ENCODE measurements around the gene KCTD19.

The KCTD19 gene

GRCh38 chr16:67283826-67284555 is 42.5 kb downstream of the KCTD19 start:
- no peak for DNase-seq (ENCODE audit: low read depth, low spot score)

DNA sequence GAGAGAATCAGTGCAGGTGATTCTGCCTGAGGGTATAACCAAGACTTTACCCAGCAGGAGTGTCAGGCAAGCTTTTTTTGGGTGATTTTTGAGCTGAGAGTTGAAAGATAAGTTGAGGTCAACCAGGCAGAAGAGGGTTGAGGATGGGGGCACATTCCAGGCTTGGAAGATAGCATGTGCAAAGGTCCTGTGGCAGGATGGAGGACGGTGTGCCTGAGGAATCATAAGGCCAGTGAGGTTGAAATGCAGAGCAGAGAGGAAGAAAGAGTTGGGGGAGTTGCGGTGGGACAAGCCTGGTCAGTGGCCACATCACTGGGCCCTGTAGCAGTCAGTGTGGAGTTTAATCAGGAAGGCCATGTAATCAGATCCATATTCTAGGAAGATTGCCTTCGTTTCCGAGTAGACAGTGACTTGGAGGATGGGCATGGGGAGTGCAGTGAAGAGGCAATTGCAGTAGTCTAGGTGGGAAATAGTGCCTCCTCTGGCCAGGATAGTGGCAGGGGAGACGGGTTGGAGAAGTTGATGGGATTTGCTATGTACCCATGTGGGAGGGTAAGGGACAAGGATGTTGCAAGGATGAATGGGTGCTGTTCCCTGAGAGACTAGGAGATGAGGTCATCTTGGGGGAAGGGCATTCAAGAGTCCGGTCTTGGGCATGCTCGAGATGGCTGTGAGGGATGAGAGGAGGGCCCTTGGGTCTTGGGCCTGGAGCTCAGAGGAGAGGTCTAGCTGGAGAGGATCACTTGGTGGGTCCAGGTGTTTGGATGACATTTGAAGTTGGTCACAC is 43.3 kb downstream of the KCTD19 start:
- no peak for DNase-seq (ENCODE audit: low read depth, low spot score)

DNA sequence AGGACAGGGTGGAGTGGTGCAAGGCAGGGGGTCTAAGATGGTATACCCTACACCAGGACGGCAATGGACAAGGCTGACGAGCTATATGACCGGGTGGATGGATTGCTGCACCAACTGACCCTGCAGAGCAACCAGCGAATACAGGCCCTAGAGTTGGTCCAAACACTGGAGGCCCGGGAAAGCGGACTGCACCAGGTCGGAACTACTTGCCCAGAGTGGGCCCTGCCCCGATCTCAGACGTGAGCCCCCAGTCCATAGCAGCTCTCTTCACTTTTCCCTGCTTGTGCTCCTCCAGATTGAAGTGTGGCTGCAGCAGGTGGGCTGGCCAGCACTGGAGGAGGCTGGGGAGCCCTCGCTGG is 44.1 kb downstream of the KCTD19 start:
- DNase-seq (ENCODE audit: low read depth, low spot score): no peak

DNA sequence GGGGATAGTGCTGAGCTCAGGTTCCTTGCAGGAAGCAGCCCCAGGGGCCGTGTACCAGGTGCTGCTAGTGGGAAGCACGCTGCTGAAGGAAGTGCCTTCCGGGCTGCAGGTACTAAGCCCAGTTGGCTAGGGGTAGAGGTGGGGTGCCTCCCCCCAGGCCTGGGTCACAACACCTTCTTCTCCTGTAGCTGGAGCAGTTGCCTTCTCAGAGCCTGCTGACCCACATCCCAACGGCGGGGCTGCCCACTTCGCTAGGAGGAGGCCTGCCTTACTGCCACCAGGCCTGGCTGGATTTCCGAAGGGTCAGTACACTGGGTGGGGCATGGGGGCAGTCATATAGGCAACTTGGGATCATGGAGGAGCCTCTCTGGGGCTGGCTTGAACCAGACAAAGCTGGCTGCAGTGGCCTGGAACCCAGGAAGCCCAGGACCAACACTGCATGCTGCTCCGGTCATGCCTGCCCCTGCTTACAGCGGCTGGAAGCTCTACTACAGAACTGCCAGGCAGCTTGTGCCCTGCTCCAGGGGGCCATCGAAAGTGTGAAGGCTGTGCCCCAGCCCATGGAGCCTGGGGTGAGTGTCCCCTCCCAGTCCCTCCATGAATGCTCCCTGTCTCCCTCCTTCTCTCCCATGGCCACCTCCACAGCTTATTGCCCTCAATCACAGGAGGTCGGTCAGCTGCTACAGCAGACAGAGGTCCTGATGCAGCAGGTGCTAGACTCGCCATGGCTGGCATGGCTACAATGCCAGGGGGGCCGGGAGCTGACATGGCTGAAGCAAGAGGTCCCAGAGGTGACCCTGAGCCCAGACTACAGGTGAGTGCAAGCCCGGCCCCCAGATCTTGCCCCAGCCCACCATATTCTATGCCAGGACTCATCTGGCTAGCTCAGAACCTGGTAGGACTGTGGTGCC is 44.8 kb downstream of the KCTD19 start:
- DNase-seq (ENCODE audit: low read depth, low spot score): no peak

GRCh38 chr16:67280090-67281015 is 46.2 kb downstream of the KCTD19 start:
- no peak for DNase-seq (ENCODE audit: low read depth, low spot score)

- DNase-seq (ENCODE audit: low read depth, low spot score): no peak
These were observed 47.0 kb downstream of the KCTD19 start, which contains the start of gene PLEKHG4 for GRCh38 chr16:67279296-67280089. PLEKHG4 (plus strand) TSS chr16:67279532; CDS start chr16:67280045, 513 bp downstream.

DNA sequence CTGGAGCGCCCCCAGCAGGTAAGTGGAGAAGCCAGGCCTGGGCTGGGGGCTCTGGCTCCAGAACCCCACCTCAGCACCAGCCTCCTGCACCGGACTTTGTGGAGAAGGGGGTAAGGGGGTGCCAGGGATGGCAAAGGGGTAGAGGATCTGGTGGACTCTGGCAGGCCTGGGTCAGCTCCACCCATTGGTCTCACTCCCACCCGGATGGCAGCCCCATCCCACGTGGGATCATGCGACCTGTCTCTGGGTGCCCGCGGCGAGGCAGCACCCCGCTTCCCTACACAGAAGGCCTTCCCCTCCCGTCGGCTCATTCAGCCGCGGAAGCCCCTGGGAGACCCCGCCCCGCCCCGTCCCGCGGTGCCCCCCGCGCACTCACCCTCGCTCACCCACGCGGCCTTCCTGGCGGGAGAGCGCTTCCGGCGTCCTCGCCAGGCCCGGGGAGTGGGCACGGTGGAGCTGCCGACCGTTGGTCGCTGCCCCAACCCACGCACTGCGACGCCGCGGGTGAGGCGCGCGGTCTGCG is 47.7 kb downstream of the KCTD19 start:
- no peak for DNase-seq (ENCODE audit: low read depth, low spot score)

DNA sequence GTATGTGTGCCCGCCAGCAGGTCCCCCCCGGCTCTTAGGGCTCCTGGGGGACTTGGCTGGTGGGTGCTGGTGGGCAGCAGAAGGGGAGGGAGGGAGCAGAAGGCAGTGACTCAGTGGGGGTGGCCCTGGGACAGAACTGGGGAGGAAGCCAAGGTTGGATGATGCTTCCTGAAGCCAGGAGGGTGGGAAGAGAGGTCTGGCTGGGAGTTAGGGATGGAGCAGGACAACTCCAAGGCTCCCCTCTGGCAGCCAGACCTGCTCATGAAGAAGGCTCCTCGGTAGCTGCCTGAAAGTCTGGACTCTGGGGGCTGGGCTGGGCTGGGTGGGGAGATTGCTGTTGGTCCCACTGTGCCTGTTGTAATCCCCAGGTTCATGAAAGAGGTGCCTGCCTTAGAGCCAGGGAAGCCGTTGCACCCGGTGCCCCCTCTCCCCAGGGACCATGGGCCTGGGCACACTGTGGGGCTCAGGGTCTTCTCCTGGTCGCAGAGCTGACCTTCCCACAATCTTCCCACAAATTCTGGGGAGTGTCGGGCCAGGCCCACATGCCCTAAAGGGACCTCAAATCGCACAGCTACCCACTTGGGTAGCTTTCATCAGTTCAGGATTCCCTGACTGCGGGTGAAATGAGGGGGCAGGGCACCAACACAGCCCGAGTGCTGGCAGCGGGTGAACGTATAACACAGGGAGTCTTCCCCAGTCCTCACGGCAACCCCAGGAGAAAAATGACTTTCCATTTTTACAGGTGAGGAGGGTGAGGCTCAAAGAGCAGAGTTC is 48.4 kb downstream of the KCTD19 start:
- no peak for DNase-seq (ENCODE audit: low read depth, low spot score)

GRCh38 chr16:67277294-67277998 is 49.1 kb downstream of the KCTD19 start:
- peak; percentile 90 for DNase-seq (ENCODE audit: low read depth, low spot score)

GRCh38 chr16:67275321-67275720 is 51.2 kb downstream of the KCTD19 start:
- DNase-seq (ENCODE audit: low read depth, low spot score): no peak

GRCh38 chr16:67271446-67271845 is 55.1 kb downstream of the KCTD19 start:
- no peak for DNase-seq (ENCODE audit: low read depth, low spot score)

GRCh38 chr16:67270931-67271338 is 55.6 kb downstream of the KCTD19 start:
- DNase-seq (ENCODE audit: low read depth, low spot score): no peak

GRCh38 chr16:67269766-67270165 is 56.8 kb downstream of the KCTD19 start:
- no peak for DNase-seq (ENCODE audit: low read depth, low spot score)

GRCh38 chr16:67268136-67268579 is 58.4 kb downstream of the KCTD19 start:
- DNase-seq (ENCODE audit: low read depth, low spot score): no peak

- DNase-seq (ENCODE audit: low read depth, low spot score): no peak
These were observed 60.7 kb downstream of the KCTD19 start for GRCh38 chr16:67265834-67266233.

DNA sequence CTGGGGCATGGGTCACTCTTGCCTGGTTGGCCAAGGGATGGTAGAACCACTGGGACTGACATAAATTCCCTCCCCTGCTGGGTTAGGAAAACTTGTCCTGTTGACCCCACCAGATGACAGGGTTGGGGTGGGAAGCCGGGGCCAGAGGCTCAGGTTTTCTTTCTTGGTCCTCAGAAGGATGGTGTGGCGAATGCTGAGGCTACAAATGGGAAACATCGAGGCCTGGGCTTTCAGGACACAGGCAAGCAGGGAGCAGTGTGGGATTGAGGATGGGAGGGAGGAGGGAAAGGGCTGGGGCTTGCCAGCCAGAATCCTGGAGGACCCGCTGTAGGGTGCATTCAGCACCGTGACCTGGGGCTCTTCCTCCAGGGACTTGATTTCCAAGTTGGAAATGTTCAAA is 61.7 kb downstream of the KCTD19 start:
- no peak for DNase-seq (ENCODE audit: low read depth, low spot score)

GRCh38 chr16:67264277-67264676 is 62.3 kb downstream of the KCTD19 start:
- no peak for DNase-seq (ENCODE audit: low read depth, low spot score)

DNA sequence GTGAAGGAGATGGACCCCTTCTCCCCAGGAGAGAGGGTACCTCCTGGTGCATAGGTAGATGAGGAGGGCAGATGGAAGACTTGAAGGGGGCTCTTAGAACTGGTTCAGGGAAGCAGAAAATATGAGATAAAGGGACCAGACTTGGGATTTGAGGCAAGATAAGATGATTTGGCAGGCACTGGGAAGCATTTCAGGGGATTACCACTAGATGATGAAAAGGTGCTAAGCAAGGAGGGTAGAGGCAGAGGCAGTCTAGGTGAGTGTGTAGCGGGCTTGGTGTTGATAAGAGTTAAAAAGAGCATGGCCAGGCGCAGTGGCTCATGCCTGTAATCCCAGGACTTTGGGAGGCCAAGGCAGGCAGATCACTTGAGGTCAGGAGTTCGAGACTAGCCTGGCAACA is 63.3 kb downstream of the KCTD19 start:
- DNase-seq (ENCODE audit: low read depth, low spot score): no peak
